Activated naive CD4-positive, alpha-beta T cell treated with anti-CD3 and anti-CD28 coated beads for 36 hours (primary cell): Measurements from ENCODE around the gene SNX9. TPM values are rescaled to one million over a fixed set of nuclear protein-coding genes. Genes with fewer than 3 reads are reported as not detected.
A peak's percentile ranks its signal among the peaks of the same experiment; 100 is the strongest.

ENCODE experiments used
- CTCF ChIA-PET: fragments of 350-600 bp; sonication (Branson Sonifier 250); formaldehyde crosslinking; loops from one replicate; lab custom pipeline; 2021; ENCODE audit warnings: antibody characterized with exemption; lab: Charles Lee
- DNase-seq: peaks from one replicate; pipeline ENCODE4 v3.0.0-alpha.2; 2020
- H3K27ac Mint-ChIP-seq: one replicate; pipeline ENCODE4 v1.8.0; 2021; ENCODE audit warnings: mild to moderate bottlenecking, mixed read lengths
- H3K27me3 Mint-ChIP-seq: one replicate; pipeline ENCODE4 v1.8.0; 2021; ENCODE audit warnings: low read depth, mixed read lengths
- H3K36me3 Mint-ChIP-seq: one replicate; pipeline ENCODE4 v1.8.0; 2021; ENCODE audit warnings: low read depth, mixed read lengths
- H3K4me1 Mint-ChIP-seq: one replicate; pipeline ENCODE4 v1.8.0; 2021; ENCODE audit warnings: low read depth, mixed read lengths
- H3K4me3 Mint-ChIP-seq: one replicate; pipeline ENCODE4 v1.8.0; 2021; ENCODE audit warnings: mild to moderate bottlenecking, moderate library complexity, mixed read lengths
- H3K9me3 Mint-ChIP-seq: one replicate; pipeline ENCODE4 v1.8.0; 2021; ENCODE audit warnings: mixed read lengths
- intact Hi-C: fragments of 100-400 bp; cut with micrococcal nuclease; formaldehyde crosslinking; loops from one replicate; pipeline ENCODE4 v1.15.1; 2023
- total RNA-seq, 2 experiments: library from RNA; stranded (reverse); gene quantifications; one replicate each; pipeline ENCODE4 v1.2.3, GENCODE V29; 2021

Gene SNX9
- 10 to 100 TPM; 34.3 to 34.6 TPM for total RNA-seq

GRCh38 chr6:157823001-157823527 lies at the start of gene SNX9:
SNX9 (plus strand) TSS chr6:157823246; CDS start chr6:157823435, 189 bp downstream.
- CTCF ChIA-PET: no interaction called here
- Mint-ChIP-seq H3K4me1 (peaks cover 44% of the 10 kb centered on the region), H3K27me3 (peaks cover 4% of the 10 kb centered on the region), H3K27ac (peak within 1 kb of the TSS; percentile 96), H3K9me3 (no peaks in the 10 kb centered on the region), H3K36me3 (peaks cover 20% of the 10 kb centered on the region), H3K4me3 (peak within 1 kb of the TSS; percentile 80)
- DNase-seq: peak; percentile 72
- intact Hi-C loops: no loop called here

GRCh38 chr6:157773248-157773773 lies 49.7 kb upstream of the SNX9 start:
- CTCF ChIA-PET: no interaction called here
- Mint-ChIP-seq H3K4me1 (peaks cover 43% of the 10 kb centered on the region), H3K36me3 (peaks cover 4% of the 10 kb centered on the region), H3K27ac (no peak overlapping the region), H3K4me3 (no peak overlapping the region), H3K27me3 (no peaks in the 10 kb centered on the region), H3K9me3 (peaks cover 11% of the 10 kb centered on the region)
- intact Hi-C loops: no loop called here
- DNase-seq: no peak

- no peak overlapping the region for H3K27ac Mint-ChIP-seq
- DNase-seq: no peak
- H3K27me3 Mint-ChIP-seq: no peaks in the 10 kb centered on the region
- intact Hi-C loops: no loop called here
- CTCF ChIA-PET: no interaction called here
- peaks cover 4% of the 10 kb centered on the region for H3K36me3 Mint-ChIP-seq
- peaks cover 34% of the 10 kb centered on the region for H3K4me1 Mint-ChIP-seq
- H3K9me3 Mint-ChIP-seq: peaks cover 11% of the 10 kb centered on the region
- no peak overlapping the region for H3K4me3 Mint-ChIP-seq
Observed at GRCh38 chr6:157774153-157775135, 48.6 kb upstream of the SNX9 start.

- H3K9me3 Mint-ChIP-seq: peaks cover 11% of the 10 kb centered on the region
- H3K27me3 Mint-ChIP-seq: no peaks in the 10 kb centered on the region
- no peak overlapping the region for H3K4me3 Mint-ChIP-seq
- H3K27ac Mint-ChIP-seq: no peak overlapping the region
- no peak for DNase-seq
- peaks cover 27% of the 10 kb centered on the region for H3K4me1 Mint-ChIP-seq
- CTCF ChIA-PET: no interaction called here
- intact Hi-C loops: no loop called here
- peaks cover 4% of the 10 kb centered on the region for H3K36me3 Mint-ChIP-seq
Observed at GRCh38 chr6:157775376-157775775, 47.7 kb upstream of the SNX9 start.

- Mint-ChIP-seq H3K9me3 (peaks cover 16% of the 10 kb centered on the region), H3K4me3 (no peak overlapping the region), H3K27me3 (no peaks in the 10 kb centered on the region), H3K36me3 (peaks cover 4% of the 10 kb centered on the region), H3K4me1 (peaks cover 19% of the 10 kb centered on the region), H3K27ac (no peak overlapping the region)
- no peak for DNase-seq
- intact Hi-C loops: no loop called here
- CTCF ChIA-PET: no interaction called here
Observed at GRCh38 chr6:157777344-157777743, 45.7 kb upstream of the SNX9 start.

GRCh38 chr6:157778719-157779118 lies 44.3 kb upstream of the SNX9 start:
- peaks cover 4% of the 10 kb centered on the region for H3K36me3 Mint-ChIP-seq
- CTCF ChIA-PET: no interaction called here
- no peaks in the 10 kb centered on the region for H3K27me3 Mint-ChIP-seq
- H3K9me3 Mint-ChIP-seq: peaks cover 16% of the 10 kb centered on the region
- no peak overlapping the region for H3K4me3 Mint-ChIP-seq
- peaks cover 10% of the 10 kb centered on the region for H3K4me1 Mint-ChIP-seq
- no peak for DNase-seq
- intact Hi-C loops: no loop called here
- no peak overlapping the region for H3K27ac Mint-ChIP-seq

- H3K36me3 Mint-ChIP-seq: peaks cover 2% of the 10 kb centered on the region
- H3K4me3 Mint-ChIP-seq: no peak overlapping the region
- no peak for DNase-seq
- CTCF ChIA-PET: interaction anchor here (0.6 kb wide), 1 partner anchor 366 kb away, joined by 5 read pairs; no protein-coding TSS in a partner anchor
- H3K9me3 Mint-ChIP-seq: peaks cover 16% of the 10 kb centered on the region
- no peaks in the 10 kb centered on the region for H3K27me3 Mint-ChIP-seq
- intact Hi-C loops: no loop called here
- H3K27ac Mint-ChIP-seq: no peak overlapping the region
- peaks cover 7% of the 10 kb centered on the region for H3K4me1 Mint-ChIP-seq
Observed at GRCh38 chr6:157779705-157780604, 43.1 kb upstream of the SNX9 start.

GRCh38 chr6:157785636-157786035 lies 37.4 kb upstream of the SNX9 start:
- H3K27me3 Mint-ChIP-seq: no peaks in the 10 kb centered on the region
- peaks cover 4% of the 10 kb centered on the region for H3K4me1 Mint-ChIP-seq
- peaks cover 5% of the 10 kb centered on the region for H3K9me3 Mint-ChIP-seq
- CTCF ChIA-PET: no interaction called here
- no peak overlapping the region for H3K4me3 Mint-ChIP-seq
- intact Hi-C loops: no loop called here
- no peak overlapping the region for H3K27ac Mint-ChIP-seq
- DNase-seq: no peak
- H3K36me3 Mint-ChIP-seq: no peaks in the 10 kb centered on the region

- H3K4me1 Mint-ChIP-seq: peaks cover 9% of the 10 kb centered on the region
- intact Hi-C loops: no loop called here
- CTCF ChIA-PET: no interaction called here
Observed at GRCh38 chr6:157786221-157786620, 36.8 kb upstream of the SNX9 start.

GRCh38 chr6:157787080-157787479 lies 36.0 kb upstream of the SNX9 start:
- CTCF ChIA-PET: interaction anchor here (0.9 kb wide), 1 partner anchor 23 kb away, joined by 3 read pairs; no protein-coding TSS in a partner anchor
- H3K4me1 Mint-ChIP-seq: peaks cover 13% of the 10 kb centered on the region
- intact Hi-C loops: no loop called here

More at GRCh38 chr6:157786221-157786620, 36.8 kb upstream of the SNX9 start:
- Mint-ChIP-seq H3K27ac (no peak overlapping the region), H3K4me3 (no peak overlapping the region), H3K9me3 (peaks cover 5% of the 10 kb centered on the region), H3K36me3 (no peaks in the 10 kb centered on the region), H3K27me3 (no peaks in the 10 kb centered on the region)
- DNase-seq: no peak

GRCh38 chr6:157788180-157788579 lies 34.9 kb upstream of the SNX9 start:
- H3K4me1 Mint-ChIP-seq: peaks cover 12% of the 10 kb centered on the region
- H3K27ac Mint-ChIP-seq: no peak overlapping the region
- DNase-seq: no peak
- CTCF ChIA-PET: interaction anchor here (0.9 to 1.4 kb wide), 3 partner anchors 24 to 86 kb away, joined by 3 to 4 read pairs (median 3); no protein-coding TSS in a partner anchor
- intact Hi-C loops: no loop called here
- no peaks in the 10 kb centered on the region for H3K27me3 Mint-ChIP-seq
- H3K4me3 Mint-ChIP-seq: no peak overlapping the region
- no peaks in the 10 kb centered on the region for H3K36me3 Mint-ChIP-seq
- peaks cover under 1% of the 10 kb centered on the region for H3K9me3 Mint-ChIP-seq

More at GRCh38 chr6:157787080-157787479, 36.0 kb upstream of the SNX9 start:
- no peaks in the 10 kb centered on the region for H3K36me3 Mint-ChIP-seq
- peaks cover 2% of the 10 kb centered on the region for H3K9me3 Mint-ChIP-seq
- H3K27ac Mint-ChIP-seq: no peak overlapping the region
- DNase-seq: no peak
- no peak overlapping the region for H3K4me3 Mint-ChIP-seq
- no peaks in the 10 kb centered on the region for H3K27me3 Mint-ChIP-seq
